ENCODE data around the gene SLCO2B1. TPM values are rescaled to one million over a fixed set of nuclear protein-coding genes. Genes with fewer than 3 reads are reported as not detected.

Gene SLCO2B1
- total RNA-seq, 2 experiments from 2014 or later: not detected

GRCh38 chr11:75163921-75164849 lies 13.3 kb downstream of the SLCO2B1 start:
- DNase-seq: no peak
- ChIA-PET POLR2A (no interaction called here), CTCF (interaction anchor here (1.2 to 2.4 kb wide), 4 partner anchors 24 to 84 kb away, joined by 4 to 8 read pairs (median 5); no protein-coding TSS in a partner anchor)
- H3K9me3 Mint-ChIP-seq: peaks cover 2% of the 10 kb centered on the region
- H3K4me1 Mint-ChIP-seq (ENCODE audit: low read depth): no peaks in the 10 kb centered on the region
- no peaks in the 10 kb centered on the region for H3K36me3 Mint-ChIP-seq (ENCODE audit: low read depth)
- no peaks in the 10 kb centered on the region for H3K27me3 Mint-ChIP-seq
- H3K27ac Mint-ChIP-seq: no peak overlapping the region
- intact Hi-C loops (cut with micrococcal nuclease): no loop called here
- no peak for TF ChIP-seq CTCF (IDR thresholded peaks at IDR 0.05)
- ATAC-seq: no peak
- H3K4me3 Mint-ChIP-seq: no peak overlapping the region

GRCh38 chr11:75165721-75166120 lies 14.8 kb downstream of the SLCO2B1 start:
- no peak overlapping the region for H3K4me3 Mint-ChIP-seq
- ChIA-PET POLR2A (no interaction called here), CTCF (interaction anchor here (1.2 kb wide), 1 partner anchor 25 kb away, joined by 4 read pairs; no protein-coding TSS in a partner anchor)
- ATAC-seq: no peak
- no peaks in the 10 kb centered on the region for H3K36me3 Mint-ChIP-seq (ENCODE audit: low read depth)
- H3K27ac Mint-ChIP-seq: no peak overlapping the region
- no peak for DNase-seq
- peaks cover under 1% of the 10 kb centered on the region for H3K9me3 Mint-ChIP-seq
- no peaks in the 10 kb centered on the region for H3K27me3 Mint-ChIP-seq
- no peaks in the 10 kb centered on the region for H3K4me1 Mint-ChIP-seq (ENCODE audit: low read depth)
- no peak for TF ChIP-seq CTCF (IDR thresholded peaks at IDR 0.05)
- intact Hi-C loops (cut with micrococcal nuclease): no loop called here

GRCh38 chr11:75166791-75167190 lies 15.9 kb downstream of the SLCO2B1 start:
- no peak for ATAC-seq
- TF ChIP-seq CTCF (IDR thresholded peaks at IDR 0.05): no peak
- Mint-ChIP-seq H3K27me3 (no peaks in the 10 kb centered on the region), H3K9me3 (no peaks in the 10 kb centered on the region), H3K36me3 (ENCODE audit: low read depth) (no peaks in the 10 kb centered on the region), H3K4me1 (ENCODE audit: low read depth) (no peaks in the 10 kb centered on the region), H3K27ac (no peak overlapping the region), H3K4me3 (no peak overlapping the region)
- ChIA-PET CTCF (no interaction called here), POLR2A (interaction anchor here (1.2 kb wide), 1 partner anchor 15 kb away, joined by 3 read pairs; the partner anchor contains the start of gene SLCO2B1)
- intact Hi-C loops (cut with micrococcal nuclease): no loop called here
- no peak for DNase-seq

- intact Hi-C loops (cut with micrococcal nuclease): no loop called here
Observed at GRCh38 chr11:75167617-75168016, 16.7 kb downstream of the SLCO2B1 start.

More at GRCh38 chr11:75167617-75168016, 16.7 kb downstream of the SLCO2B1 start:
- no peak overlapping the region for H3K4me3 Mint-ChIP-seq
- POLR2A ChIA-PET: interaction anchor here (0.6 kb wide), 1 partner anchor 8 kb away, joined by 3 read pairs; no protein-coding TSS in a partner anchor
- CTCF ChIA-PET: interaction anchor here (1.3 to 1.9 kb wide), 2 partner anchors 27 to 37 kb away, joined by 7 to 9 read pairs; no protein-coding TSS in a partner anchor
- no peaks in the 10 kb centered on the region for H3K4me1 Mint-ChIP-seq (ENCODE audit: low read depth)
- H3K27ac Mint-ChIP-seq: no peak overlapping the region
- no peak for DNase-seq
- no peak for ATAC-seq
- H3K27me3 Mint-ChIP-seq: no peaks in the 10 kb centered on the region
- no peaks in the 10 kb centered on the region for H3K36me3 Mint-ChIP-seq (ENCODE audit: low read depth)
- no peak for TF ChIP-seq CTCF (IDR thresholded peaks at IDR 0.05)
- no peaks in the 10 kb centered on the region for H3K9me3 Mint-ChIP-seq
